WERI-Rb-1 (cell line): ENCODE results near the gene MPP3.

Experiments used
- DNase-seq: peaks from one replicate; pipeline ENCODE4 v3.0.0-alpha.2; 2020
- H3K27ac ChIP-seq: fragments of 250-450 bp; sonication (Bioruptor Pico); 2 replicates; pipeline ENCODE4 v1.5.1; 2020; ENCODE audit warnings: mild to moderate bottlenecking, moderate library complexity
- H3K27me3 ChIP-seq: fragments of 250-450 bp; sonication (Bioruptor Pico); 2 replicates; pipeline ENCODE4 v1.5.1; 2021; ENCODE audit warnings: mild to moderate bottlenecking, low read depth, moderate library complexity; ENCODE audit not compliant: insufficient read depth, severe bottlenecking
- H3K36me3 ChIP-seq: fragments of 250-450 bp; sonication (Bioruptor Pico); 2 replicates; pipeline ENCODE4 v1.5.1; 2020; ENCODE audit warnings: mild to moderate bottlenecking, moderate library complexity
- H3K4me3 ChIP-seq: 2 replicates; pipeline ENCODE4 v1.5.1; 2011; ENCODE audit warnings: low read depth, mild to moderate bottlenecking, control low read depth, low read length
- H3K9me3 ChIP-seq: fragments of 250-450 bp; sonication (Bioruptor Pico); 2 replicates; pipeline ENCODE4 v1.5.1; 2021; ENCODE audit warnings: mild to moderate bottlenecking, moderate library complexity; ENCODE audit not compliant: severe bottlenecking
- CTCF ChIP-seq: IDR thresholded peaks from 2 replicates; pipeline ENCODE4 v1.5.1; 2011; ENCODE audit warnings: low read depth, mild to moderate bottlenecking, control low read depth, inconsistent platforms, low read length

MPP3 gene

GRCh38 chr17:43769426-43769825, 63.5 kb downstream of the MPP3 start:
- Histone ChIP-seq H3K9me3 (no peaks in the 10 kb centered on the region), H3K27me3 (no peaks in the 10 kb centered on the region), H3K4me3 (no peak overlapping the region), H3K27ac (no peak overlapping the region), H3K36me3 (peaks cover 41% of the 10 kb centered on the region)
- no peak for DNase-seq
- no peak for TF ChIP-seq CTCF

- DNase-seq: no peak
- TF ChIP-seq CTCF: no peak
- peaks cover 37% of the 10 kb centered on the region for H3K36me3 ChIP-seq
Observed at GRCh38 chr17:43768943-43769342, 64.0 kb downstream of the MPP3 start.

GRCh38 chr17:43768382-43768781, 64.6 kb downstream of the MPP3 start:
- H3K9me3 ChIP-seq: no peaks in the 10 kb centered on the region
- no peak for TF ChIP-seq CTCF
- no peak for DNase-seq
- no peaks in the 10 kb centered on the region for H3K27me3 ChIP-seq
- no peak overlapping the region for H3K4me3 ChIP-seq
- no peak overlapping the region for H3K27ac ChIP-seq
- H3K36me3 ChIP-seq: peaks cover 33% of the 10 kb centered on the region

More at GRCh38 chr17:43768943-43769342, 64.0 kb downstream of the MPP3 start:
- Histone ChIP-seq H3K27me3 (no peaks in the 10 kb centered on the region), H3K27ac (no peak overlapping the region), H3K4me3 (no peak overlapping the region), H3K9me3 (no peaks in the 10 kb centered on the region)

GRCh38 chr17:43767713-43768059, 65.3 kb downstream of the MPP3 start:
- Histone ChIP-seq H3K9me3 (no peaks in the 10 kb centered on the region), H3K27ac (no peak overlapping the region), H3K4me3 (no peak overlapping the region), H3K27me3 (no peaks in the 10 kb centered on the region), H3K36me3 (peaks cover 26% of the 10 kb centered on the region)
- DNase-seq: no peak
- no peak for TF ChIP-seq CTCF

GRCh38 chr17:43767053-43767712, 65.8 kb downstream of the MPP3 start:
- Histone ChIP-seq H3K9me3 (no peaks in the 10 kb centered on the region), H3K36me3 (peaks cover 21% of the 10 kb centered on the region), H3K27ac (no peak overlapping the region), H3K4me3 (no peak overlapping the region), H3K27me3 (no peaks in the 10 kb centered on the region)
- TF ChIP-seq CTCF: no peak
- no peak for DNase-seq
